Keratinocyte (primary cell): ENCODE data around the gene TMEM9. TPM values are rescaled to one million over a fixed set of nuclear protein-coding genes. Genes with fewer than 3 reads are reported as not detected.
A peak's percentile ranks its signal among the peaks of the same experiment; 100 is the strongest.

Experiments
- DNase-seq: peaks from one replicate; pipeline ENCODE4 v3.0.0-alpha.2; 2011; ENCODE audit warnings: low read depth, missing footprints, low spot score
- FAIRE-seq: peaks from 2 replicates; lab custom pipeline; 2011; peaks lifted over from hg19 to GRCh38; lab: Jason Lieb, UNC
- H2AFZ ChIP-seq: 2 replicates; pipeline ENCODE4 v1.6.0; 2012; ENCODE audit warnings: low read length, control low read depth, inconsistent platforms; ENCODE audit not compliant: control insufficient read depth
- H3K27ac ChIP-seq: 2 replicates; pipeline ENCODE4 v1.5.1; 2011; ENCODE audit warnings: low read length; ENCODE audit not compliant: control insufficient read depth, insufficient read depth
- H3K27me3 ChIP-seq: 3 replicates; pipeline ENCODE4 v1.6.0; 2011; ENCODE audit warnings: low read length; ENCODE audit not compliant: control insufficient read depth, insufficient read depth; ENCODE audit errors: extremely low read depth
- H3K36me3 ChIP-seq, 2 experiments: 2 replicates in 1 of 2; 3 replicates in 1 of 2; pipeline ENCODE4 v1.5.1; 2011; ENCODE audit warnings: low read length in 2 of 2, mild to moderate bottlenecking in 1 of 2; ENCODE audit not compliant: control insufficient read depth in 2 of 2, insufficient read depth in 2 of 2; ENCODE audit errors: extremely low read depth in 1 of 2
- H3K4me1 ChIP-seq: 3 replicates; pipeline ENCODE4 v1.5.1; 2011; ENCODE audit warnings: low read length; ENCODE audit not compliant: control insufficient read depth, insufficient read depth; ENCODE audit errors: extremely low read depth
- H3K4me2 ChIP-seq: 3 replicates; pipeline ENCODE4 v1.6.0; 2011; ENCODE audit warnings: low read depth, low read length; ENCODE audit not compliant: control insufficient read depth, insufficient read depth; ENCODE audit errors: extremely low read depth
- H3K4me3 ChIP-seq, 3 experiments: fragments of 200-600 bp in 1 of 3; sonication (generic) in 1 of 3; 2 replicates in 2 of 3; 3 replicates in 1 of 3; pipeline ENCODE4 v1.5.1; 2011 to 2016; ENCODE audit warnings: low read length in 3 of 3, mild to moderate bottlenecking in 3 of 3, control low read depth in 2 of 3, inconsistent platforms in 1 of 3, low read depth in 1 of 3, mixed read lengths in 1 of 3, mixed run types in 1 of 3, moderate library complexity in 1 of 3; ENCODE audit not compliant: control insufficient read depth in 2 of 3, insufficient read depth in 2 of 3; ENCODE audit errors: extremely low read depth in 1 of 3
- H3K79me2 ChIP-seq: 2 replicates; pipeline ENCODE4 v1.6.0; 2012; ENCODE audit warnings: low read length; ENCODE audit not compliant: control insufficient read depth, insufficient read depth
- H3K9ac ChIP-seq: 3 replicates; pipeline ENCODE4 v1.6.0; 2011; ENCODE audit warnings: low read length; ENCODE audit not compliant: control insufficient read depth, insufficient read depth; ENCODE audit errors: extremely low read depth
- H3K9me1 ChIP-seq: 3 replicates; pipeline ENCODE4 v1.6.0; 2011; ENCODE audit warnings: low read length; ENCODE audit not compliant: control insufficient read depth, insufficient read depth; ENCODE audit errors: extremely low read depth
- H3K9me3 ChIP-seq: 2 replicates; pipeline ENCODE4 v1.5.1; 2012; ENCODE audit warnings: low read depth, low read length; ENCODE audit not compliant: control insufficient read depth
- H4K20me1 ChIP-seq: 3 replicates; pipeline ENCODE4 v1.6.0; 2011; ENCODE audit warnings: low read length; ENCODE audit not compliant: control insufficient read depth, insufficient read depth; ENCODE audit errors: extremely low read depth
- EZH2 ChIP-seq: IDR thresholded peaks from one replicate; pipeline ENCODE4 v1.6.1; 2012; ENCODE audit warnings: inconsistent platforms, mild to moderate bottlenecking, low read length, moderate library complexity
- dilution Hi-C: fragments of 300-500 bp; cut with MboI; formaldehyde crosslinking; loops from one replicate; pipeline ENCODE4 v1.7.0; 2020; ENCODE audit warnings: low sequenced_read_pairs; ENCODE audit not compliant: extremely low pct_ligation_motif_present
- polyA plus RNA-seq, 5 experiments: library from polyadenylated mRNA; depleted of rRNA in 3 of 5; stranded (reverse) in 3 of 5; stranded (forward) in 1 of 5; unstranded in 1 of 5; fragments of >200 nt; gene quantifications; 1 replicate in 1 of 5; 2 replicates in 3 of 5; 3 replicates in 1 of 5; pipeline versions ENCODE4 v1.2.1 to v1.2.3, GENCODE V29; 2011 to 2012; ENCODE audit warnings: missing spikeins in 2 of 5, low read depth in 1 of 5, low replicate concordance in 1 of 5
- TF ChIP-seq, protein P1 (sequence below), 3 experiments: IDR thresholded peaks in 1 of 3; conservative IDR thresholded peaks in 1 of 3; optimal IDR thresholded peaks in 1 of 3; 2 replicates in 2 of 3; 3 replicates in 1 of 3; pipeline versions ENCODE3 to v1.5.1; 2011; ENCODE audit warnings: low read length in 3 of 3, mild to moderate bottlenecking in 3 of 3, moderate library complexity in 2 of 3, control low read depth in 1 of 3, inconsistent platforms in 1 of 3; ENCODE audit not compliant: insufficient read depth in 2 of 3; ENCODE audit errors: extremely low read depth in 1 of 3

TMEM9 gene
- polyA plus RNA-seq, 1 donor (not counting 4 experiments of a cell fraction or from before 2014, with no cell fraction given), result 56.0 TPM

DNA sequence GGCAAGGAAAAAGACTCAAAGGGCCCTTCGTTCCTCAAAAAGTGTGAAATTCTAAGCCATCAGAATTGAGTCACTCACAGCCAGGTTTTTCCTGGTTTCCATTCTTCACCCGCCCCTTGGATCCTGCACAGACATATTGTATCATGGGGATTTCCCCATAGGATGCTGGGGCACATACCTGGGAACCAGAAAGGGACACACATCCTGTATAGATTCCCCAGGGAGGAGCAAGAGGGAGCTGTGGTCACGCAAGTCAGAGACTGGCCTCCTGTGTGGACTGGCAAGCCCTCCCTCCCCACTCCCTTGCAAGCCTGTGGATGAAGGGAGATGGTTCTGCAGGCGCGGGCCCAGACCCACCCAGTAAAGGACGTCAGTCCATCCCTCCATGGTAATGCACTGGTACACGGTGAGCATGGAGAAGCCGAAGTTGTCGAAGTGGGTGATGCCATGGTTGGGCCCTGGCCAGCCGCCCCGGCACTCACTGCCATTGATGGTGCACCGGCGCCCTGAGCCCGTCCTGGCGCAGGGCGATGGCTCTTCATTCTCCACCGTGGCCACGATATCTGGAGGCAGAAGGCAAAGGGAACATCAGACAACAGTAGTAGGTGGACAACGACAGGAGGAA, 65.3 kb downstream of the TMEM9 start:
- H3K27me3 ChIP-seq, result peaks cover 3% of the 10 kb centered on the region

DNA sequence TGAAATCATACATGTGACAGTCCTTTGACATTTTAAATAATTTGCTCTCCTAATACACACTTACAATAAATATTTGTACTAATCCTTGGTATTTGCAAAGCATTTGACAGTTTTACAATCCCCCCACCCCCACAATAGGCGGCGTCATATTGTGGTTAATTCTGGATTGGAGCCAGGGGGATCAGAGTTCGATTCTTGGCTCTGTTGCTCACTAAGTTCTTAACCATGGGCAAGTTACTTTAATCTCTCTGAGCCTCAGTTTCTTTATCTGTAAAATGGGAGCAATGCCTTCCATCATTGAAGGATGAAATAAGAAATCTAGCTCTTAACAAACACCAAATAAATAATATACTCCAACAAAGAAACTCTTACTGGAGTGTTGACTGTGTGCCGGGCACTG, 65.9 kb downstream of the TMEM9 start:
- H3K4me2 ChIP-seq, result no peak overlapping the region
- H4K20me1 ChIP-seq, result no peaks in the 10 kb centered on the region
- no peak overlapping the region for H3K4me3 ChIP-seq
- H2AFZ ChIP-seq, result no peak overlapping the region
- no peaks in the 10 kb centered on the region for H3K9me3 ChIP-seq
- no peaks in the 10 kb centered on the region for H3K36me3 ChIP-seq
- peaks cover 16% of the 10 kb centered on the region for H3K4me1 ChIP-seq
- dilution Hi-C loops, result no loop called here
- FAIRE-seq (no peak), DNase-seq (no peak)
- no peaks in the 10 kb centered on the region for H3K79me2 ChIP-seq
- H3K9me1 ChIP-seq, result no peaks in the 10 kb centered on the region
- peaks cover 3% of the 10 kb centered on the region for H3K27me3 ChIP-seq
- TF ChIP-seq, protein P1, sequence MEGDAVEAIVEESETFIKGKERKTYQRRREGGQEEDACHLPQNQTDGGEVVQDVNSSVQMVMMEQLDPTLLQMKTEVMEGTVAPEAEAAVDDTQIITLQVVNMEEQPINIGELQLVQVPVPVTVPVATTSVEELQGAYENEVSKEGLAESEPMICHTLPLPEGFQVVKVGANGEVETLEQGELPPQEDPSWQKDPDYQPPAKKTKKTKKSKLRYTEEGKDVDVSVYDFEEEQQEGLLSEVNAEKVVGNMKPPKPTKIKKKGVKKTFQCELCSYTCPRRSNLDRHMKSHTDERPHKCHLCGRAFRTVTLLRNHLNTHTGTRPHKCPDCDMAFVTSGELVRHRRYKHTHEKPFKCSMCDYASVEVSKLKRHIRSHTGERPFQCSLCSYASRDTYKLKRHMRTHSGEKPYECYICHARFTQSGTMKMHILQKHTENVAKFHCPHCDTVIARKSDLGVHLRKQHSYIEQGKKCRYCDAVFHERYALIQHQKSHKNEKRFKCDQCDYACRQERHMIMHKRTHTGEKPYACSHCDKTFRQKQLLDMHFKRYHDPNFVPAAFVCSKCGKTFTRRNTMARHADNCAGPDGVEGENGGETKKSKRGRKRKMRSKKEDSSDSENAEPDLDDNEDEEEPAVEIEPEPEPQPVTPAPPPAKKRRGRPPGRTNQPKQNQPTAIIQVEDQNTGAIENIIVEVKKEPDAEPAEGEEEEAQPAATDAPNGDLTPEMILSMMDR (optimal IDR thresholded peaks at IDR 0.05 in 1 of 3, IDR thresholded peaks at IDR 0.05 in 1 of 3, conservative IDR thresholded peaks at IDR 0.05 in 1 of 3; ENCODE audit: extremely low read depth in 1 of 3, insufficient read depth in 2 of 3, low read length in 3 of 3), result no peak
- TF ChIP-seq EZH2, result no peak
- no peak overlapping the region for H3K9ac ChIP-seq
- H3K27ac ChIP-seq, result no peak overlapping the region

More for the DNA sequence above, 65.3 kb downstream of the TMEM9 start:
- no peaks in the 10 kb centered on the region for H3K9me3 ChIP-seq
- H3K27ac ChIP-seq, result no peak overlapping the region
- TF ChIP-seq, protein P1 (optimal IDR thresholded peaks at IDR 0.05 in 1 of 3, IDR thresholded peaks at IDR 0.05 in 1 of 3, conservative IDR thresholded peaks at IDR 0.05 in 1 of 3; ENCODE audit: extremely low read depth in 1 of 3, insufficient read depth in 2 of 3, low read length in 3 of 3), result peak in 2 of 3 experiments; percentile 9 to 65
- TF ChIP-seq EZH2, result no peak
- peaks cover 16% of the 10 kb centered on the region for H3K4me1 ChIP-seq
- no peak overlapping the region for H3K4me3 ChIP-seq
- H4K20me1 ChIP-seq, result no peaks in the 10 kb centered on the region
- H3K36me3 ChIP-seq, result no peaks in the 10 kb centered on the region
- H3K9me1 ChIP-seq, result no peaks in the 10 kb centered on the region
- dilution Hi-C loops, result no loop called here
- no peak overlapping the region for H2AFZ ChIP-seq
- no peak overlapping the region for H3K9ac ChIP-seq
- peak overlapping the region; percentile 8 for H3K4me2 ChIP-seq
- DNase-seq, result peak; percentile 59
- peak; percentile 34 for FAIRE-seq
- H3K79me2 ChIP-seq, result no peaks in the 10 kb centered on the region
